ENCODE data around the gene MANEA. TPM values are rescaled to one million over a fixed set of nuclear protein-coding genes. Genes with fewer than 3 reads are reported as not detected.

The MANEA gene
- total and polyA plus RNA-seq, 2 of the 13 experiments (the other 11 are each of a cell fraction or from before 2014, with no cell fraction given): 10.0 to 10.9 TPM

DNA sequence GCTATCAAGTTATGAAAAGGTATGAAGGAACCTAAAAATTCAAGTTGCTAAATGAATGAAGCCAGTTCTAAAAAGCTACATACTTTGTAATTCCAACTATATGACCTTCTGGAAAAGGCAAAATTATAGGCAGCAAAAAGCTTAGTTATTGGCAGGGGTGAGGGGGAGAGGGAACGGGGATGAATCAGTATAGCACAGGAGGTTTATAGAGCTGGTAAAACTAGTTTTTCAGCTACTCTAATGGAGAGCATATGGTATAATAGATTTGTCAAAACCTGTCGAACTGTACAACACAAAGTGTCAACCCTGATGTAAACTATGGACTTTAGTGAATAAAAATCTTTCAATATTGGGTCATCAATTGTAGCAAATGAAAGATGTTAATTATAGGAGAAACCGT lies 18.7 kb downstream of the MANEA start:
- H3K79me2 ChIP-seq (ENCODE audit: insufficient read depth, low read length): no peaks in the 10 kb centered on the region
- no peak overlapping the region for H3K4me3 ChIP-seq (replicated peaks in 1 of 3; ENCODE audit: insufficient read depth in 1 of 3, low read depth in 2 of 3, low read length in 3 of 3)
- no peak for DNase-seq (ENCODE audit: low spot score)
- POLR2A ChIA-PET: no interaction called here
- no peak overlapping the region for H2AFZ ChIP-seq (ENCODE audit: low read length)
- H3K4me1 ChIP-seq (ENCODE audit: insufficient read depth, low read length): peaks cover 9% of the 10 kb centered on the region
- no peaks in the 10 kb centered on the region for H3K36me3 ChIP-seq (replicated peaks in 1 of 2; ENCODE audit: control insufficient read depth in 1 of 2, insufficient read depth in 2 of 2, low read length in 2 of 2)
- no peak for FAIRE-seq
- no peak overlapping the region for H3K9ac ChIP-seq (ENCODE audit: insufficient read depth, low read depth, low read length)
- CTCF ChIA-PET (ENCODE audit: low intra/inter-chr PET ratio, low total read pairs): no interaction called here
- in situ Hi-C loops (cut with HindIII; ENCODE audit: extremely low pct_ligation_motif_present, low pct_unique_long_range_greater_than_20kb): loop anchor here (25.0 kb wide), 1 partner anchor 266 kb away; no protein-coding TSS in a partner anchor
- no peaks in the 10 kb centered on the region for H3K9me3 ChIP-seq (ENCODE audit: low read length)
- H3K27me3 ChIP-seq (ENCODE audit: control insufficient read depth in 1 of 2, insufficient read depth in 2 of 2, low read length in 2 of 2): no peaks in the 10 kb centered on the region
- intact Hi-C loops (cut with micrococcal nuclease; ENCODE audit: unreplicated experiment): no loop called here
- no peak for ATAC-seq
- TF ChIP-seq ZNF33A (CRISPR knock-in tag; IDR thresholded peaks at IDR 0.05; ENCODE audit: borderline replicate concordance) (no peak), ZNF329 (CRISPR knock-in tag; IDR thresholded peaks at IDR 0.05; ENCODE audit: low read depth) (no peak), KLF15 (CRISPR knock-in tag; IDR thresholded peaks at IDR 0.05; ENCODE audit: borderline replicate concordance) (no peak), ZNF281 (CRISPR knock-in tag; IDR thresholded peaks at IDR 0.05; ENCODE audit: borderline replicate concordance) (no peak), JUND (CRISPR knock-in tag; IDR thresholded peaks at IDR 0.05) (no peak)
- TF ChIP-seq, protein P1, sequence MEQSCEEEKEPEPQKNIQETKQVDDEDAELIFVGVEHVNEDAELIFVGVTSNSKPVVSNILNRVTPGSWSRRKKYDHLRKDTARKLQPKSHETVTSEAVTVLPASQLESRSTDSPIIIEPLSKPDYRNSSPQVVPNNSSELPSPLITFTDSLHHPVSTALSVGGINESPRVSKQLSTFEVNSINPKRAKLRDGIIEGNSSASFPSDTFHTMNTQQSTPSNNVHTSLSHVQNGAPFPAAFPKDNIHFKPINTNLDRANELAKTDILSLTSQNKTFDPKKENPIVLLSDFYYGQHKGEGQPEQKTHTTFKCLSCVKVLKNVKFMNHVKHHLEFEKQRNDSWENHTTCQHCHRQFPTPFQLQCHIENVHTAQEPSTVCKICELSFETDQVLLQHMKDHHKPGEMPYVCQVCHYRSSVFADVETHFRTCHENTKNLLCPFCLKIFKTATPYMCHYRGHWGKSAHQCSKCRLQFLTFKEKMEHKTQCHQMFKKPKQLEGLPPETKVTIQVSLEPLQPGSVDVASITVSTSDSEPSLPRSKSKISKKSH (CRISPR knock-in tag; IDR thresholded peaks at IDR 0.05; ENCODE audit: borderline replicate concordance): no peak
- 93% methylated on average over 3 of the region's 3 CpGs for WGBS (ENCODE audit: low lambda C conversion rate)
- H3K27ac ChIP-seq (ENCODE audit: extremely low read length, insufficient read depth, low read length): no peak overlapping the region
- H3K4me2 ChIP-seq (ENCODE audit: low read depth, low read length): no peak overlapping the region
- BruUV-seq (replicated peaks): no TSS peak
- H4K20me1 ChIP-seq (ENCODE audit: insufficient read depth, low read length): no peaks in the 10 kb centered on the region

Data from HepG2 (cell line).